B cell (primary cell): ENCODE results near the gene C9orf78.

Experiments
- EZH2 ChIP-seq: IDR thresholded peaks from 2 replicates; pipeline ENCODE4 v1.6.1; 2012; ENCODE audit warnings: borderline replicate concordance, low read depth, mild to moderate bottlenecking, moderate library complexity, low read length; ENCODE audit not compliant: insufficient read depth, poor library complexity, severe bottlenecking
- TF ChIP-seq, protein P1 (sequence below): fragments of 200-600 bp; IDR thresholded peaks from one replicate; pipeline ENCODE4 v1.8.0; 2022; ENCODE audit warnings: antibody characterized with exemption, mild to moderate bottlenecking

DNA sequence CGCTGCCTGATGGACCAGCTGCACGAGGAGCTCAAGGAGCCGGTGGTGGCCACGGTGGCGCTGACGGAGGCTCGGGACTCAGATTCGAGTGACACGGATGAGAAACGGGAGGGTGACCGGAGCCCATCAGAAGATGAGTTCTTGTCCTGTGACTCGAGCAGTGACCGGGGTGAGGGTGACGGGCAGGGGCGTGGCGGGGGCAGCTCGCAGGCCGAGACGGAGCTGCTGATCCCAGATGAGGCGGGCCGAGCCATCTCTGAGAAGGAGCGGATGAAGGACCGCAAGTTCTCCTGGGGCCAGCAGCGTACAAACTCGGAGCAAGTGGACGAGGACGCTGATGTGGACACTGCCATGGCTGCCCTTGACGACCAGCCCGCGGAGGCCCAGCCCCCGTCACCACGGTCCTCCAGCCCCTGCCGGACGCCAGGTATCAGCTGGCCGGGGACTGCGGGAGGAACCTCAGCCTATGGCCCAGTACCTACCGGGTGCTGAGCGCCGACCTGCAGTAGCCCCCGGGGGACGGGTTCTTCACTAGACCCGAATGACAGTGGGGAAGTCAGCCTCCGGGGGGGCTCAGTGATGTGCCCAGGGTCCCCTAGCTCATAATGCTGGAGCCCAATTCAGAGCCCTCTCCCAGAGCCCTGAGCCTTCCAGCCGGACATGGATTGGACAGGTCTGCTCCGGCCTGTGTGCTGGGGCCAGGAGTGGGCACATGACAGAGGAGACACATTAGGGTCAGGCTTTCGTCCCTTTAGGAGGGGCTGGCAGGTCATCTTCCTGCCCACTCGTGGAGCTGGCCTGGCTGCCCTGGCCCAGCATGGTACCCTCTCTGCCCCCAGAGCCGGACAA, 33.2 kb upstream of the C9orf78 start:
- TF ChIP-seq, protein P1, sequence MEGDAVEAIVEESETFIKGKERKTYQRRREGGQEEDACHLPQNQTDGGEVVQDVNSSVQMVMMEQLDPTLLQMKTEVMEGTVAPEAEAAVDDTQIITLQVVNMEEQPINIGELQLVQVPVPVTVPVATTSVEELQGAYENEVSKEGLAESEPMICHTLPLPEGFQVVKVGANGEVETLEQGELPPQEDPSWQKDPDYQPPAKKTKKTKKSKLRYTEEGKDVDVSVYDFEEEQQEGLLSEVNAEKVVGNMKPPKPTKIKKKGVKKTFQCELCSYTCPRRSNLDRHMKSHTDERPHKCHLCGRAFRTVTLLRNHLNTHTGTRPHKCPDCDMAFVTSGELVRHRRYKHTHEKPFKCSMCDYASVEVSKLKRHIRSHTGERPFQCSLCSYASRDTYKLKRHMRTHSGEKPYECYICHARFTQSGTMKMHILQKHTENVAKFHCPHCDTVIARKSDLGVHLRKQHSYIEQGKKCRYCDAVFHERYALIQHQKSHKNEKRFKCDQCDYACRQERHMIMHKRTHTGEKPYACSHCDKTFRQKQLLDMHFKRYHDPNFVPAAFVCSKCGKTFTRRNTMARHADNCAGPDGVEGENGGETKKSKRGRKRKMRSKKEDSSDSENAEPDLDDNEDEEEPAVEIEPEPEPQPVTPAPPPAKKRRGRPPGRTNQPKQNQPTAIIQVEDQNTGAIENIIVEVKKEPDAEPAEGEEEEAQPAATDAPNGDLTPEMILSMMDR = no peak
- TF ChIP-seq EZH2 = no peak
